ENCODE results near the gene NRXN3. TPM values are rescaled to one million over a fixed set of nuclear protein-coding genes. Genes with fewer than 3 reads are reported as not detected.

NRXN3 gene
- total and polyA plus RNA-seq, 2 experiments from 2014 or later: 1.0 to 1.8 TPM

- H3K27ac ChIP-seq (ENCODE audit: low read depth): no peak overlapping the region
- no peak for ATAC-seq
- H3K79me2 ChIP-seq (replicated peaks; ENCODE audit: insufficient read depth): no peaks in the 10 kb centered on the region
- no peaks in the 10 kb centered on the region for H3K36me3 ChIP-seq (ENCODE audit: insufficient read depth)
- Mint-ChIP-seq H3K4me1 (no peaks in the 10 kb centered on the region), H3K27me3 (ENCODE audit: insufficient read depth, low read depth, poor library complexity) (no peaks in the 10 kb centered on the region), H3K4me3 (no peak overlapping the region), H3K9me3 (no peaks in the 10 kb centered on the region), H3K36me3 (ENCODE audit: low read depth) (no peaks in the 10 kb centered on the region), H3K27ac (no peak overlapping the region)
- H3K4me2 ChIP-seq: no peak overlapping the region
- DNase-seq (ENCODE audit: low spot score): no peak
- H3K4me3 ChIP-seq: no peak overlapping the region
- H2AFZ ChIP-seq: no peak overlapping the region
- no peaks in the 10 kb centered on the region for H3K9me2 ChIP-seq (ENCODE audit: insufficient read depth)
- H3K4me1 ChIP-seq (ENCODE audit: insufficient read depth): no peaks in the 10 kb centered on the region
- no peaks in the 10 kb centered on the region for H4K20me1 ChIP-seq (replicated peaks; ENCODE audit: insufficient read depth)
- TF ChIP-seq EZH2phosphoT487 (IDR thresholded peaks at IDR 0.05; ENCODE audit: unreplicated experiment): no peak
- TF ChIP-seq EZH2 (IDR thresholded peaks at IDR 0.05; ENCODE audit: low read depth, unreplicated experiment): no peak
- no peak for TF ChIP-seq ZNF331 (CRISPR knock-in tag; IDR thresholded peaks at IDR 0.05; ENCODE audit: low read depth)
- no peak for TF ChIP-seq ZNF114 (CRISPR knock-in tag; IDR thresholded peaks at IDR 0.05)
- TF ChIP-seq CREB1 (CRISPR knock-in tag; IDR thresholded peaks at IDR 0.05; ENCODE audit: low read depth): no peak
- no peak for TF ChIP-seq JUNB (IDR thresholded peaks at IDR 0.05; ENCODE audit: unreplicated experiment)
- TF ChIP-seq CTCF (conservative IDR thresholded peaks at IDR 0.05; ENCODE audit: low read depth in 2 of 2): no peak
- TF ChIP-seq STAT1 (IDR thresholded peaks at IDR 0.05; ENCODE audit: unreplicated experiment): no peak
- no peak for TF ChIP-seq POLR2AphosphoS5 (IDR thresholded peaks at IDR 0.05; ENCODE audit: low read depth)
- no peak for TF ChIP-seq ZNF462 (CRISPR knock-in tag; IDR thresholded peaks at IDR 0.05)
- no peak for TF ChIP-seq NANOG (IDR thresholded peaks at IDR 0.05; ENCODE audit: borderline replicate concordance)
- no peak for TF ChIP-seq REST (IDR thresholded peaks at IDR 0.05; ENCODE audit: unreplicated experiment)
- no peak for TF ChIP-seq ETS1 (IDR thresholded peaks at IDR 0.05)
- no peaks in the 10 kb centered on the region for H3K27me3 ChIP-seq (ENCODE audit: insufficient read depth)
- H3F3A ChIP-seq (replicated peaks; ENCODE audit: low read depth): no peaks in the 10 kb centered on the region
Measured at GRCh38 chr14:78652727-78653126, 482.6 kb downstream of the NRXN3 start.

Measured in GM23338 (cell line).